Fibroblast of skin of right quadriceps (primary cell): ENCODE data around the gene NFKBIL1.

Experiments
- DNase-seq: peaks from one replicate; pipeline ENCODE4 v3.0.0-alpha.2; 2013

NFKBIL1 gene

GRCh38 chr6:31567531-31568370 is 20.3 kb downstream of the NFKBIL1 start:
- no peak for DNase-seq

GRCh38 chr6:31568537-31568961 is 21.1 kb downstream of the NFKBIL1 start:
- no peak for DNase-seq

GRCh38 chr6:31569861-31570536 is 22.6 kb downstream of the NFKBIL1 start:
- no peak for DNase-seq

GRCh38 chr6:31572041-31572911 is 24.9 kb downstream of the NFKBIL1 start, which contains the start of gene LTA:
Gene LTA, plus strand, starts transcription at chr6:31572289. Its CDS starts 454 bp downstream, at chr6:31572743.
- no peak for DNase-seq

GRCh38 chr6:31573239-31574105 is 26.1 kb downstream of the NFKBIL1 start:
- DNase-seq = no peak

- DNase-seq = no peak
Observed at GRCh38 chr6:31574106-31575061, 27.0 kb downstream of the NFKBIL1 start.

- DNase-seq = no peak
Observed at GRCh38 chr6:31575335-31575901, 28.0 kb downstream of the NFKBIL1 start, which contains the start of gene TNF. Gene TNF, plus strand, starts transcription at chr6:31575565. Its CDS starts 177 bp downstream, at chr6:31575742.

GRCh38 chr6:31575952-31576685 is 28.7 kb downstream of the NFKBIL1 start:
- no peak for DNase-seq

- DNase-seq = no peak
Observed at GRCh38 chr6:31576897-31577578, 29.6 kb downstream of the NFKBIL1 start.

- DNase-seq = no peak
Observed at GRCh38 chr6:31577579-31577966, 30.2 kb downstream of the NFKBIL1 start.

- no peak for DNase-seq
Observed at GRCh38 chr6:31578184-31579118, 31.0 kb downstream of the NFKBIL1 start.

- no peak for DNase-seq
Observed at GRCh38 chr6:31579119-31579505, 31.7 kb downstream of the NFKBIL1 start.

- no peak for DNase-seq
Observed at GRCh38 chr6:31579546-31580437, 32.4 kb downstream of the NFKBIL1 start.

- no peak for DNase-seq
Observed at GRCh38 chr6:31580438-31580740, 33.0 kb downstream of the NFKBIL1 start.

GRCh38 chr6:31580807-31581433 is 33.5 kb downstream of the NFKBIL1 start:
- DNase-seq = peak; percentile 81

- DNase-seq = no peak
Observed at GRCh38 chr6:31581434-31582229, 34.2 kb downstream of the NFKBIL1 start.
